NOMO-1 treated with dmso at 0.1 percent for 144 hours (cell line): Measurements from ENCODE around the gene TAF11L6.
"Not testable (repeated sequence)": the region's sequence is repeated elsewhere in the genome, so short reads cannot be mapped to it uniquely, and the experiment has no call there.

ENCODE experiments used
- DNase-seq: peaks from one replicate; lab custom pipeline; 2025; ENCODE audit not compliant: unreplicated experiment; lab: John Stamatoyannopoulos, UW

The TAF11L6 gene

GRCh38 chr5:17528369-17528768 is at the start of gene TAF11L6:
Gene TAF11L6, plus strand, starts transcription at chr5:17528669.
- DNase-seq, result not testable (repeated sequence)

DNA sequence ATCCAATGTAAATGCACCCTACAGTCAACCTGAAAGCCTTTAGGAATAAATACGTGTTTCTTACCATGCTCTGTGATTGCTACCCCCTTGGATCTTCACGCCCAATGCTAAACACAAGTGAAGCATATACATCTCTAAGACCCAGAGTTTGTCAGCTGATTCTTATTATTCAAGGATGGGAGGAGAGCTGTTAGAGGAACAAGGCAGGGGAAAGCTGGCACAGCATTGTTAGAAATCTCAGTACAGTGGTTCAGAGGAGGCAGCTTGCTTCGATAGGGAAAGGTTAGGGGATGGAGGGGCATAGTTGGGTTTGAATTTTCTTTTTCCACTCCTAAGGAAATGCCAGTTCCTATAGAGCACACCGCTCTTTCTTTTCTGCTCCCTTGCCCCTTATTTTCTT is 47.1 kb upstream of the TAF11L6 start:
- DNase-seq, result no peak

DNA sequence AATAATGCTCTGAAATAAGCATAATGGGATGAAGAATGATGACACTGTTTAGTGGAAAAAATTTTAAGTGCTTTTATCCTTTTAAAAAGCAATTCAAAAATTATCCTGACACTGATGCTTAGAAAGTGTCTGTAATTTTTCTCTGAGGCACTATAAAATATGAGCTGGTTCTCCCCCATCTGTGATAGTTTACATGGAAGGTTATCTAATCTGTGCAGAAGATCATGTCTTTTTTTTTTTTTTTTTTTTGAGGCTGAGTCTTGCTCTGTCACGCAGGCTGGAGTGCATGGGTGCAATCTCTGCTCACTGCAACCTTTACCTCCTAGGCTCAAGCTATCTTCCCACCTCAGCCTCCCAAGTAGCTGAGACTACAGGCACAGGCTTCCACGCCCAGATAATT is 45.7 kb upstream of the TAF11L6 start:
- no peak for DNase-seq

- not testable (repeated sequence) for DNase-seq
Observed at GRCh38 chr5:17486464-17487173, 41.9 kb upstream of the TAF11L6 start.

DNA sequence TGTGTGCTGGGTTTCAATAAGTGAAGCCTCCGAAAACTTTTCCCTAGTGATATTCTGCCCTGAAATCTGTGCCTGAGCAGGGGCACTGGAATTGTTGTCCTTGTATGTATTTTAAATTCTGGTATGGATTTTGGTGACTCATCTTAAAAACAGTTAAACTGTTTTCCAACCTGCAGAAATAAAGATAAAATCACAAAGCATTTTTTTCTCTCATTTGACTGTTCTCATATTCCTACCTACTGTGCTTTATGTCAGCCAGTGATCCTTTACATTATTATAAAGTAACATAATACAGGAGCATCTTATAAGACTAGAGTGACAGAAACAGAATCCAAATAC is 41.3 kb upstream of the TAF11L6 start:
- no peak for DNase-seq

- not testable (repeated sequence) for DNase-seq
Observed at GRCh38 chr5:17491257-17491656, 37.2 kb upstream of the TAF11L6 start.

GRCh38 chr5:17492770-17493169 is 35.7 kb upstream of the TAF11L6 start:
- no peak for DNase-seq

DNA sequence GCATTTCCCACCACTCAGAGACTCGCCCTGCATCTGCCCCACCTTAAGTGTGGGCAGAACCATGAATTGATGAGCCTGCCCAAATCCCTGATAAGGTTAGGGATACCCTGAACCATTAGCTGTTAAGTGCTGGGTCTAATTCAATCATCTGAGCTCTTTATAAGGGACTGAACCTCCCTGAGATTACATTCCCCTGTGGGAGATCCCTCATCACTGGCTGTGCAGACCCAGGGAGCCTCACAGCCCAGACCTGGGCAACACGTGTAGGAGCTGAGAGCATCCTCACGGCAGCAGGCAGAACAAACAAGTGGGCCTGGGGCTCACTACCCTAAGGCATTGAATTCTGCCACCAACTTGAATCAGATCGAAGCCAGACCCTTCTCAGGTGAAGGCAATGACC is 31.0 kb upstream of the TAF11L6 start:
- no peak for DNase-seq

GRCh38 chr5:17497931-17498330 is 30.5 kb upstream of the TAF11L6 start, which contains the start of gene TAF11L2:
Gene TAF11L2, plus strand, starts transcription at chr5:17498231.
- DNase-seq, result not testable (repeated sequence)

DNA sequence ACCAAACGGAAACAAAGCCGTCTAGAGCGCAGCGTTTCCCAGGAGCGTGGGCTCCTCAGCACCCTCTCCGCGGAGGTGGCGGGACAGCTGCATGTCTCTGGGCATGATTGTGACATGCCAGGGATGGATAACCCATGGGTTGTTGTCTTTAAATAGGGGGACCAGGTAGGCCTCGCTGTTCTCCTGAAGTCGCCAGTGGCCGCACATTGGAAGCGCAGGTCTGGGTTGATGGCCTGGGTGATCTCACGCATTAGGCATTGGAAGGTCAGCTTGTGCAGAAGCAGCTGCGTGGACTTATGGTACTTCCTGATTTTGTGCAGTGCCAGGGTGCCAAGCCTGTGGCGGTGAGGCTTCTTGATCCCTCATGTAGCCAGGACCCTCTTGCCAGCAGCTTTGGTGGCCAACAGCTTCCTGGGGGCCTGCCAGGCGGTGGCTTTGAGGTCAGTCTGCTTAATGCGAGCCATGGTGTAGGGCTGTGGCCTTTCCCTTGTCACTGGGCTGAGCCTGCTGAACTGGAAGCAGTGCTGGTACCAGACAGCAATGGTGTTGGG is 16.6 kb upstream of the TAF11L6 start:
- no peak for DNase-seq

GRCh38 chr5:17517526-17517925 is 10.9 kb upstream of the TAF11L6 start:
- DNase-seq, result not testable (repeated sequence)

- DNase-seq, result not testable (repeated sequence)
Observed at GRCh38 chr5:17518067-17518466, 10.4 kb upstream of the TAF11L6 start, which contains the start of gene TAF11L3. Gene TAF11L3, plus strand, starts transcription at chr5:17518367.

- not testable (repeated sequence) for DNase-seq
Observed at GRCh38 chr5:17519508-17519907, 9.0 kb upstream of the TAF11L6 start.

GRCh38 chr5:17521501-17521900 is 7.0 kb upstream of the TAF11L6 start, which contains the start of gene TAF11L4:
Gene TAF11L4, plus strand, starts transcription at chr5:17521801.
- not testable (repeated sequence) for DNase-seq

DNA sequence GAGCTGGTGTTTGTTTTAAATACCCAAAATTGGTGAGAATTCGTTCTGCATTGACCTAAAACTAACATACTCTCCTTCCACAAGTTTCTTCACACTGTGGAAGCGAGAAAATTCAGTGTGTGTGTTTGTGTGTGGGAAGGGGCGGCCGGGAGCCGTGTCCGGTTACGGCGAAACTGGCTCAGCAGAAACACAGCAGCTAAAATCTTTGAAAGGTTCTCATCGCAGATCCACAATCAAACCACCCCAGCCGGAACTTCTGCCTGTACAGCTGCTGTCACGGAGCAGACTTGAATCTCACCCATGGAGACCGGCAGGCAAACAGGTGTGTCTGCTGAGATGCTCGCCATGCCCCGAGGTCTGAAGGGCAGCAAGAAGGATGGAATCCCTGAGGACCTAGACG is 3.5 kb upstream of the TAF11L6 start, which contains the start of gene TAF11L5:
Gene TAF11L5, plus strand, starts transcription at position 301 of the 400 bp plus-strand sequence.
- DNase-seq, result not testable (repeated sequence)

- not testable (repeated sequence) for DNase-seq
Observed at GRCh38 chr5:17526504-17526903, 2.0 kb upstream of the TAF11L6 start.
